ENCODE measurements around the gene F11R. TPM values are rescaled to one million over a fixed set of nuclear protein-coding genes. Genes with fewer than 3 reads are reported as not detected.
"Not testable (repeated sequence)": the region's sequence is repeated elsewhere in the genome, so short reads cannot be mapped to it uniquely, and the experiment has no call there.

Gene F11R
- total RNA-seq, 1 experiment from 2014 or later, result 17.4 TPM

- peak; percentile 95 for DNase-seq (ENCODE audit: low read depth)
- in situ Hi-C loops (cut with HindIII; ENCODE audit: low pct_unique_long_range_greater_than_20kb, low sequenced_read_pairs), result loop anchor here (10.0 kb wide), 1 partner anchor 49 kb away; the partner anchor contains the start of gene KLHDC9
These were observed 25.0 kb upstream of the F11R start, which contains the start of gene USF1 for GRCh38 chr1:161045736-161046604. Gene USF1, minus strand, starts transcription at chr1:161045977. Its CDS starts 2,702 bp downstream, at chr1:161043275.

GRCh38 chr1:161044908-161045735 lies 24.2 kb upstream of the F11R start:
- DNase-seq (ENCODE audit: low read depth), result peak; percentile 61
- in situ Hi-C loops (cut with HindIII; ENCODE audit: low pct_unique_long_range_greater_than_20kb, low sequenced_read_pairs), result loop anchor here (10.0 kb wide), 1 partner anchor 50 kb away; the partner anchor contains the start of gene KLHDC9

- in situ Hi-C loops (cut with HindIII; ENCODE audit: low pct_unique_long_range_greater_than_20kb, low sequenced_read_pairs), result loop anchor here (10.0 kb wide), 1 partner anchor 50 kb away; the partner anchor contains the start of gene KLHDC9
- DNase-seq (ENCODE audit: low read depth), result no peak
These were observed 23.6 kb upstream of the F11R start for GRCh38 chr1:161044535-161044907.

GRCh38 chr1:161039546-161039945 lies 18.6 kb upstream of the F11R start:
- in situ Hi-C loops (cut with HindIII; ENCODE audit: low pct_unique_long_range_greater_than_20kb, low sequenced_read_pairs), result no loop called here
- DNase-seq (ENCODE audit: low read depth), result no peak

GRCh38 chr1:161039154-161039545 lies 18.2 kb upstream of the F11R start:
- in situ Hi-C loops (cut with HindIII; ENCODE audit: low pct_unique_long_range_greater_than_20kb, low sequenced_read_pairs), result no loop called here
- no peak for DNase-seq (ENCODE audit: low read depth)

GRCh38 chr1:161038523-161039153 lies 17.7 kb upstream of the F11R start, which contains the start of gene TSTD1:
Gene TSTD1, minus strand, starts transcription at chr1:161038964. Its CDS starts 75 bp downstream, at chr1:161038889.
- peak; percentile 65 for DNase-seq (ENCODE audit: low read depth)
- in situ Hi-C loops (cut with HindIII; ENCODE audit: low pct_unique_long_range_greater_than_20kb, low sequenced_read_pairs), result no loop called here

GRCh38 chr1:161037661-161038522 lies 16.9 kb upstream of the F11R start:
- in situ Hi-C loops (cut with HindIII; ENCODE audit: low pct_unique_long_range_greater_than_20kb, low sequenced_read_pairs), result no loop called here
- DNase-seq (ENCODE audit: low read depth), result no peak

GRCh38 chr1:161033751-161034150 lies 12.8 kb upstream of the F11R start:
- in situ Hi-C loops (cut with HindIII; ENCODE audit: low pct_unique_long_range_greater_than_20kb, low sequenced_read_pairs), result no loop called here
- no peak for DNase-seq (ENCODE audit: low read depth)

- in situ Hi-C loops (cut with HindIII; ENCODE audit: low pct_unique_long_range_greater_than_20kb, low sequenced_read_pairs), result no loop called here
- no peak for DNase-seq (ENCODE audit: low read depth)
These were observed 11.5 kb upstream of the F11R start for GRCh38 chr1:161032409-161032808.

- in situ Hi-C loops (cut with HindIII; ENCODE audit: low pct_unique_long_range_greater_than_20kb, low sequenced_read_pairs), result no loop called here
- no peak for DNase-seq (ENCODE audit: low read depth)
These were observed 10.9 kb upstream of the F11R start for GRCh38 chr1:161031874-161032273.

- in situ Hi-C loops (cut with HindIII; ENCODE audit: low pct_unique_long_range_greater_than_20kb, low sequenced_read_pairs); DNase-seq (ENCODE audit: low read depth): not testable (repeated sequence)
These were observed 8.5 kb upstream of the F11R start for GRCh38 chr1:161029466-161029865.

- DNase-seq (ENCODE audit: low read depth); in situ Hi-C loops (cut with HindIII; ENCODE audit: low pct_unique_long_range_greater_than_20kb, low sequenced_read_pairs): not testable (repeated sequence)
These were observed 6.0 kb upstream of the F11R start for GRCh38 chr1:161026954-161027353.

- in situ Hi-C loops (cut with HindIII; ENCODE audit: low pct_unique_long_range_greater_than_20kb, low sequenced_read_pairs); DNase-seq (ENCODE audit: low read depth): not testable (repeated sequence)
These were observed 1.5 kb upstream of the F11R start for GRCh38 chr1:161022432-161022831.

GRCh38 chr1:161021970-161022353 lies 1.0 kb upstream of the F11R start:
- in situ Hi-C loops (cut with HindIII; ENCODE audit: low pct_unique_long_range_greater_than_20kb, low sequenced_read_pairs), result no loop called here
- no peak for DNase-seq (ENCODE audit: low read depth)

GRCh38 chr1:161021165-161021969 lies 415 bp upstream of the F11R start:
- peak; percentile 75 for DNase-seq (ENCODE audit: low read depth)
- in situ Hi-C loops (cut with HindIII; ENCODE audit: low pct_unique_long_range_greater_than_20kb, low sequenced_read_pairs), result no loop called here

- in situ Hi-C loops (cut with HindIII; ENCODE audit: low pct_unique_long_range_greater_than_20kb, low sequenced_read_pairs), result no loop called here
These were observed 1.0 kb downstream of the F11R start for GRCh38 chr1:161019751-161020495.

More at GRCh38 chr1:161019751-161020495, 1.0 kb downstream of the F11R start:
- DNase-seq (ENCODE audit: low read depth), result no peak

Measured in Caki2 (cell line).